Measurements from ENCODE around the gene NUDT14.

NUDT14 gene

DNA sequence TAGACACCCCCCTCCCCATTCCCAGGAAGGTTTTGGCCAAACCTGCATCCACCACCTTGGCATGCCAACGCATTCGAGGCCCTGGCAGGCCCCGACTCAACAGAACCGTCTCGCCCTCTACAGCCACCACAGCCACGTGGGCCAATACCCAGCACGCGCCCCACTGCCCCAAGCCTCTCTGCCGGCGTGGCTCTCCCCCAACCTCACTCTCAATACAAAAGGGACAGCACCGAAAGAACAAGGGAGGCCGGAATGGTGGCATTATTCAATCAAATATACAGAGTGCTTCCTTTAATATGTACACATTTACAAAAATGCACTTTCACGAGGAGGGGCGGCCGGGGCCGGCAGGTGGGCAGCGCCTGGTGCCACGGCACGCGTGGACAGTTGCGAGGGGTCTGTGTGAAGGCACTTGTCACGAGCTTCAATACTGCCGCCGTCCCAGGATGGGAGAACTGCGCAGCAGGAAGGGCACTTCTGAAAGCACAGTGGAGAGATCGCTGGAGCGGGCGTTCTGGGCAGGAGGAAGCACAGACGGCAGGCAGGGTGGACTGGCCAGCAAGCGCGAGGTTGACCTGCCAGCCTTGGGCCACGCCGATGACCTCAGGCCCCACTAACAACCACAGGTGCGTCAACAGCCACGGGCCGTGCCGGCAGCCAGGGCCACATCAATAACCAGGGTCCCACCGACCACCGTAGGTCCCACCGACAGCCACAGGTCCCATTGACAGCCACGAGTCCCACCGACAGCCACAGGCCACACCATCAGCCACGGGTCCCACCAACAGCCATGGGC is 39.4 kb downstream of the NUDT14 start:
- DNase-seq (ENCODE audit: low read depth), result no peak
- H3K4me3 ChIP-seq (ENCODE audit: low read depth, low read length), result no peak overlapping the region
- TF ChIP-seq, protein P1, sequence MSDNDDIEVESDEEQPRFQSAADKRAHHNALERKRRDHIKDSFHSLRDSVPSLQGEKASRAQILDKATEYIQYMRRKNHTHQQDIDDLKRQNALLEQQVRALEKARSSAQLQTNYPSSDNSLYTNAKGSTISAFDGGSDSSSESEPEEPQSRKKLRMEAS (IDR thresholded peaks at IDR 0.05; ENCODE audit: low read depth, low read length), result no peak
- TF ChIP-seq MYC (IDR thresholded peaks at IDR 0.05; ENCODE audit: low read depth, low read length) (no peak), POLR2A (IDR thresholded peaks at IDR 0.05; ENCODE audit: extremely low read depth, insufficient read length) (no peak)
- TF ChIP-seq, protein P2, sequence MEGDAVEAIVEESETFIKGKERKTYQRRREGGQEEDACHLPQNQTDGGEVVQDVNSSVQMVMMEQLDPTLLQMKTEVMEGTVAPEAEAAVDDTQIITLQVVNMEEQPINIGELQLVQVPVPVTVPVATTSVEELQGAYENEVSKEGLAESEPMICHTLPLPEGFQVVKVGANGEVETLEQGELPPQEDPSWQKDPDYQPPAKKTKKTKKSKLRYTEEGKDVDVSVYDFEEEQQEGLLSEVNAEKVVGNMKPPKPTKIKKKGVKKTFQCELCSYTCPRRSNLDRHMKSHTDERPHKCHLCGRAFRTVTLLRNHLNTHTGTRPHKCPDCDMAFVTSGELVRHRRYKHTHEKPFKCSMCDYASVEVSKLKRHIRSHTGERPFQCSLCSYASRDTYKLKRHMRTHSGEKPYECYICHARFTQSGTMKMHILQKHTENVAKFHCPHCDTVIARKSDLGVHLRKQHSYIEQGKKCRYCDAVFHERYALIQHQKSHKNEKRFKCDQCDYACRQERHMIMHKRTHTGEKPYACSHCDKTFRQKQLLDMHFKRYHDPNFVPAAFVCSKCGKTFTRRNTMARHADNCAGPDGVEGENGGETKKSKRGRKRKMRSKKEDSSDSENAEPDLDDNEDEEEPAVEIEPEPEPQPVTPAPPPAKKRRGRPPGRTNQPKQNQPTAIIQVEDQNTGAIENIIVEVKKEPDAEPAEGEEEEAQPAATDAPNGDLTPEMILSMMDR (IDR thresholded peaks at IDR 0.05; ENCODE audit: low read depth, low read length), result no peak

DNA sequence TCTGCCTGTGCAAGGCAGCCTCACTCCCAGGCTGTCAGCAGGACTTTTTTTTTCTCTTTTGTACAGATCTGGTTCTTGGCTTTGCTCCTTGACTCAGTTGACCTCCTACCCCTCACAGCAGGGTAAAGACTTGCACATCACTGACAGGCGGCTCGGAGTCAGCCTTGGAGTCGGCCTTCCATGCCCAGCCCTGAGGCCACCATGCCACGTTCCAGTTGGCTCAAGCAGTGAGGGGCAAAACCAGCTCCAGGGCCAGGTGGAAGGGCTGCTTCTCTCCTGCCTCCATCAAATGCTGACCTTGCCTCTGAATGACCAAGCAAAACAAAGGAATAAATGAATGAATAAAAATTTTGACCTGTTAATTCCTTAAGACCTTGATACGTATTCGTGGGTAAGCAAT is 40.1 kb downstream of the NUDT14 start:
- no peak overlapping the region for H3K4me3 ChIP-seq (ENCODE audit: low read depth, low read length)
- DNase-seq (ENCODE audit: low read depth), result no peak
- TF ChIP-seq POLR2A (IDR thresholded peaks at IDR 0.05; ENCODE audit: extremely low read depth, insufficient read length), result no peak
- TF ChIP-seq, protein P1 (IDR thresholded peaks at IDR 0.05; ENCODE audit: low read depth, low read length), result no peak
- no peak for TF ChIP-seq MYC (IDR thresholded peaks at IDR 0.05; ENCODE audit: low read depth, low read length)
- TF ChIP-seq, protein P2 (IDR thresholded peaks at IDR 0.05; ENCODE audit: low read depth, low read length), result no peak

DNA sequence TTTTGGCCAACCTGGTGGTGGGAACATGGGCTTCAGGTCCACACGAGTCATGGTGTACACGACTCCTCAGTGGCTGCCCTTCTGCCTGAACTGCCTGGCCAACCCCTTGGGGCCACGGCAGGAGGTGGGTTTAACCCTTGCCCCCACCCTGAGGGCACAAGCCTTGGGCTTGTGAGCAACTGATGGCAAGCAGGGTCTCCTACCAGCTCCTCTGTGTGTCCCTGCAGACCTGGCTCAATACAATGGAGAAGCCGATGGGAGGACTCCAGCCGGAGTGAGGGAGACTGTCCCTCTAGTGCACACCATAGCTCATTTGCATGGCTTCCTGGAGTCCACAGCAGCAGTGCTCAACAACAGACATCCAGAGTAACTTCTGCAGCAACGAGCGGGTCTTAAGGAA is 40.5 kb downstream of the NUDT14 start:
- no peak overlapping the region for H3K4me3 ChIP-seq (ENCODE audit: low read depth, low read length)
- TF ChIP-seq, protein P1 (IDR thresholded peaks at IDR 0.05; ENCODE audit: low read depth, low read length), result no peak
- TF ChIP-seq MYC (IDR thresholded peaks at IDR 0.05; ENCODE audit: low read depth, low read length) (no peak), POLR2A (IDR thresholded peaks at IDR 0.05; ENCODE audit: extremely low read depth, insufficient read length) (no peak)
- TF ChIP-seq, protein P2 (IDR thresholded peaks at IDR 0.05; ENCODE audit: low read depth, low read length), result no peak
- DNase-seq (ENCODE audit: low read depth), result no peak

DNA sequence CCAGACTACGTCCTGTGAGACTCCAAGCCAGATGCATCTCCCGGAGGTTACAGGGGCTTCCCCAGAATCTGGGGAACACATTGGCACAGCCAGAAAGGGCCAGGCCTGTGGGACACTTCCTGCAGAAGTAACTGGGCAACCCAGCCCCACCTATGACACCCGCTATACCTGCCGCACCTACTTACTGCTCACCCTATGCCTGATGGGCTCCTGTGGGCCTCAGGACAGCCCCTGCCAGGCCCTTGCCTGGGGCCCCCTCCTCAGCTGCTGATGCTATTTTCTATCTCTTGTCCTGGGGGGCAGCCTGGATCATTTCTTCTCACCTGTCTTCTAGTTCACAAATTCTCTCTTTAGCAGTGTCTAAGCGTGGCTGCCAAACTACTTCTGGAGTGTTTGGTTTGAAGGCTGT is 41.3 kb downstream of the NUDT14 start:
- H3K4me3 ChIP-seq (ENCODE audit: low read depth, low read length), result no peak overlapping the region
- TF ChIP-seq POLR2A (IDR thresholded peaks at IDR 0.05; ENCODE audit: extremely low read depth, insufficient read length) (no peak), MYC (IDR thresholded peaks at IDR 0.05; ENCODE audit: low read depth, low read length) (no peak)
- TF ChIP-seq, protein P2 (IDR thresholded peaks at IDR 0.05; ENCODE audit: low read depth, low read length), result no peak
- TF ChIP-seq, protein P1 (IDR thresholded peaks at IDR 0.05; ENCODE audit: low read depth, low read length), result no peak
- DNase-seq (ENCODE audit: low read depth), result no peak

DNA sequence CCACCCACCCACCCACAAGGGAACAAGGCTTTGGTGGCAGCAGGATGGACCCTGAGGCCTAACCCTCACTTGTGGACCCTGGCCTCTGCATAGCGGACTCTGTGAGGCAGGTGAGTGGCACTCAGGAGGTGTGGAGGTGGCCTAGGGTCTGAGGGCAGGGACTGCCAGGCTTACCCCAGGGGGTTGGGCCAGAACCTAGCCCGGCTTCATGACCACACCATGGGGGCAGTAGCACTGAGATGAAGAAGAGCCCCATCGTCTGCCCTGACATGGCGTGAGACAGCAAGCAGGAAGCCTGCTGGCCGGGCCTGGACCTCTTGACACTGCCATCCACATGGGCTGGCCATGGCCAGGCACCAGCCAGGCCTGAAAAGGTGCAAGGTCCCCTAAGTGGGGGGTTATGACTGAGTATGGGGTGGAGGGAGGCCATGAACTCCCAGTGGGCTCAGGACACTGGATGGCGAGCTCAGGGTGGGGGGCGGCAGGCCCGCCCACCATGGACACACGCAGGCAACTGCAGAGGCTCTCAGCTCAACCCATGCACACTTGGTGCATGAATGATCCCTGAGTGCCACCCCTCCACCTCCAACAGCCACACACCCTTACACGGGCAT is 41.8 kb downstream of the NUDT14 start:
- DNase-seq (ENCODE audit: low read depth), result no peak
- no peak overlapping the region for H3K4me3 ChIP-seq (ENCODE audit: low read depth, low read length)
- TF ChIP-seq, protein P1 (IDR thresholded peaks at IDR 0.05; ENCODE audit: low read depth, low read length), result no peak
- TF ChIP-seq, protein P2 (IDR thresholded peaks at IDR 0.05; ENCODE audit: low read depth, low read length), result no peak
- no peak for TF ChIP-seq POLR2A (IDR thresholded peaks at IDR 0.05; ENCODE audit: extremely low read depth, insufficient read length)
- TF ChIP-seq MYC (IDR thresholded peaks at IDR 0.05; ENCODE audit: low read depth, low read length), result no peak

All from NB4 (cell line).